WTC11 (cell line): ENCODE results near the gene ATF3. TPM values are rescaled to one million over a fixed set of nuclear protein-coding genes. Genes with fewer than 3 reads are reported as not detected.

Experiments used
- ATAC-seq: fragments of 200-7000 bp; cut with Tn5 transposase; 2 replicates; pipeline ENCODE4 v1.10.0; 2021; ENCODE audit warnings: mild to moderate bottlenecking, moderate library complexity
- CTCF ChIA-PET: fragments of 300-600 bp; sonication (Branson Sonifier 250); formaldehyde crosslinking; loops from one replicate; lab custom pipeline; 2021; ENCODE audit warnings: antibody characterized with exemption; lab: Charles Lee
- POLR2A ChIA-PET: fragments of 350-600 bp; sonication (Branson Sonifier 250); formaldehyde crosslinking; loops from one replicate; lab custom pipeline; 2021; ENCODE audit warnings: antibody characterized with exemption; lab: Charles Lee
- DNase-seq: peaks from one replicate; pipeline ENCODE4 v3.0.0; 2021; ENCODE audit warnings: low spot score
- H3K27ac Mint-ChIP-seq: 2 replicates; pipeline ENCODE4 v1.8.0; 2021; ENCODE audit warnings: mixed read lengths
- H3K27me3 Mint-ChIP-seq: 2 replicates; pipeline ENCODE4 v1.8.0; 2021; ENCODE audit warnings: low read depth, mild to moderate bottlenecking, moderate library complexity, mixed read lengths
- H3K36me3 Mint-ChIP-seq: 2 replicates; pipeline ENCODE4 v1.8.0; 2021; ENCODE audit warnings: mixed read lengths
- H3K4me1 Mint-ChIP-seq: 2 replicates; pipeline ENCODE4 v1.8.0; 2022; ENCODE audit warnings: mixed read lengths
- H3K4me3 Mint-ChIP-seq: 2 replicates; pipeline ENCODE4 v1.8.0; 2021; ENCODE audit warnings: mild to moderate bottlenecking, moderate library complexity, mixed read lengths
- H3K9me3 Mint-ChIP-seq: 2 replicates; pipeline ENCODE4 v1.8.0; 2021; ENCODE audit warnings: mixed read lengths
- CREB1 ChIP-seq: sonication (generic); formaldehyde crosslinking; IDR thresholded peaks from 2 replicates; pipeline ENCODE4 v1.8.0; 2023; ENCODE audit warnings: mild to moderate bottlenecking, missing genetic modification reagents
- FOXK1 ChIP-seq: sonication (generic); formaldehyde crosslinking; IDR thresholded peaks from 2 replicates; pipeline ENCODE4 v1.8.0; 2022; ENCODE audit warnings: mild to moderate bottlenecking, moderate library complexity, missing genetic modification reagents
- FOXP1 ChIP-seq: sonication (generic); formaldehyde crosslinking; IDR thresholded peaks from 2 replicates; pipeline ENCODE4 v1.8.0; 2022; ENCODE audit warnings: missing genetic modification reagents, mild to moderate bottlenecking, moderate library complexity, borderline replicate concordance
- GTF2I ChIP-seq: fragments of 250-450 bp; sonication (Bioruptor Pico); conservative IDR thresholded peaks from 2 replicates; pipeline ENCODE4 v1.4.0; 2021; ENCODE audit warnings: mild to moderate bottlenecking
- JAZF1 ChIP-seq: fragments of 250-450 bp; sonication (Bioruptor Pico); IDR thresholded peaks from 2 replicates; pipeline ENCODE4 v1.9.0; 2021; ENCODE audit warnings: moderate library complexity, mild to moderate bottlenecking, inconsistent platforms
- KAT7 ChIP-seq: sonication (generic); formaldehyde crosslinking; IDR thresholded peaks from 2 replicates; pipeline ENCODE4 v1.8.1; 2023; ENCODE audit warnings: missing genetic modification reagents, mild to moderate bottlenecking, borderline replicate concordance
- MXD4 ChIP-seq: fragments of 250-450 bp; sonication (Bioruptor Pico); IDR thresholded peaks from 2 replicates; pipeline ENCODE4 v1.8.0; 2021; ENCODE audit warnings: mild to moderate bottlenecking, moderate library complexity, borderline replicate concordance
- NFYB ChIP-seq: sonication (generic); formaldehyde crosslinking; conservative IDR thresholded peaks from 2 replicates; pipeline ENCODE4 v1.8.0; 2022; ENCODE audit warnings: low read depth, missing genetic modification reagents
- OVOL2 ChIP-seq: fragments of 250-450 bp; sonication (Bioruptor Pico); IDR thresholded peaks from 2 replicates; pipeline ENCODE4 v1.9.0; 2021; ENCODE audit warnings: mild to moderate bottlenecking, borderline replicate concordance
- RORB ChIP-seq: fragments of 250-450 bp; sonication (Bioruptor Pico); IDR thresholded peaks from 2 replicates; pipeline ENCODE4 v1.9.0; 2021; ENCODE audit warnings: mild to moderate bottlenecking
- SMAD3 ChIP-seq: sonication (generic); formaldehyde crosslinking; IDR thresholded peaks from 2 replicates; pipeline ENCODE4 v1.8.0; 2022; ENCODE audit warnings: missing genetic modification reagents, mild to moderate bottlenecking, borderline replicate concordance
- TEAD4 ChIP-seq: sonication (generic); formaldehyde crosslinking; IDR thresholded peaks from 2 replicates; pipeline ENCODE4 v1.8.0; 2022; ENCODE audit warnings: mild to moderate bottlenecking, missing genetic modification reagents
- ZNF138 ChIP-seq: sonication (generic); formaldehyde crosslinking; conservative IDR thresholded peaks from 2 replicates; pipeline ENCODE4 v1.8.1; 2022; ENCODE audit warnings: mild to moderate bottlenecking, moderate library complexity, missing genetic modification reagents
- ZNF396 ChIP-seq: fragments of 250-450 bp; sonication (Bioruptor Pico); IDR thresholded peaks from 2 replicates; pipeline ENCODE4 v1.8.0; 2021; ENCODE audit warnings: mild to moderate bottlenecking, moderate library complexity, borderline replicate concordance
- total RNA-seq: library from RNA; stranded (reverse); gene quantifications from 3 replicates; pipeline ENCODE4 v1.2.3, GENCODE V29; 2021
- TF ChIP-seq, protein P1 (sequence below): sonication (generic); formaldehyde crosslinking; IDR thresholded peaks from 2 replicates; pipeline ENCODE4 v1.8.0; 2022; ENCODE audit warnings: mild to moderate bottlenecking, missing genetic modification reagents
- TF ChIP-seq, protein P2 (sequence below): fragments of 250-450 bp; sonication (Bioruptor Pico); IDR thresholded peaks from 2 replicates; pipeline ENCODE4 v2.1.2; 2022; ENCODE audit warnings: mild to moderate bottlenecking, moderate library complexity
- TF ChIP-seq, protein P3 (sequence below): sonication (generic); formaldehyde crosslinking; IDR thresholded peaks from 2 replicates; pipeline ENCODE4 v1.8.1; 2023; ENCODE audit warnings: mild to moderate bottlenecking, missing genetic modification reagents, borderline replicate concordance

Gene ATF3
- total RNA-seq, 1 experiment from 2014 or later = 19.4 TPM

DNA sequence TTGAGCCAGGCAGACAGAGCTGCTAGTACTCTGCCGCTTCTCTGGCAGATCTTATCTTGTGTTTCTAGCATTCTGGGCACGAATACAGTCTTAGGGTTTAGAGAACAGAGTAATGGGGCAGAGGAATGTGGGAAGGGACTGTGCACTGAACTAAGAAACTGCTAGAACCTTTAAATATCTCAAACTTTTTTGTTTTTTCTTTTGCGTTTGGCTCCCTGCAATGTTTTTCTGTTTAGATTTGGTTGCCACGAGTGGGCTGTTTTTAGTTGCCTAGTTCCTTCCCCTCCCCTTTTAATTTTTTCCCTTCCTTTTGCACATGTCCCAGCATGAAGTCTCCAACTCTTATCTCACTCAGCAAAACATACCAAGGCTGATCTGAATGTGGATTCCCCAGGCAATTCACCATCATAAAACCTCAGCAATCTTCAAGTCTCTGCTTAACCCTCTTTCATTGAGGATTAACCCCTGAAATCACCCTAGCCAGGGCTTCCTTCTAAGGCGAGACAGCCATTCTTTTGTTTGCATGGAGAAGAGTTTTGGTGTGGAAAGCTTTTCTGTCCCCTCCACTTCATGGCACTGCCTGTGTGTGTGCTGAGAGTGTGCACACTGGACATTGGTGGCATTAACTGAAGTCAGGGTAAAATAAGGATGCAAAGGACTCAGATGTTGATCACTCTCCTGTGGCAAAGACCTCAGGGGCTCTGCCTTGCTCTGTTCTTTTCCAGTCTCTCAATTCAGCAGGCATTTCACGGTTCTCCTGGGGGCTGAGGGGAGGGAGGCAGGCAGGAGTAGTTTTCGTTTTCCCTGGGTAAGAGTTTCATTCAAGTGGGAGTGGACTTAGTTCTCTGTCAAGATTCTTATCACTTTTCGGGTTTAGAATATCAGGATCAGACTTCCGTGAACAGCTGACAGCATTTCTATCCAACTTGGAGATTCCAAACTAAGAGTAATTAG lies 2.8 kb upstream of the ATF3 start:
- Mint-ChIP-seq H3K4me3 (peak overlapping the region; percentile 89), H3K27me3 (peaks cover 74% of the 10 kb centered on the region), H3K36me3 (no peaks in the 10 kb centered on the region), H3K27ac (no peak overlapping the region; the same call in 1 of the 2 replicates), H3K4me1 (peaks cover 35% of the 10 kb centered on the region), H3K9me3 (no peaks in the 10 kb centered on the region)
- DNase-seq (no peak), ATAC-seq (no peak)
- CTCF ChIA-PET = no interaction called here
- POLR2A ChIA-PET = interaction anchor here (0.5 kb wide), 1 partner anchor 27 kb away, joined by 3 read pairs; no protein-coding TSS in a partner anchor
- no peak for TF ChIP-seq CREB1 (CRISPR knock-in tag)
- TF ChIP-seq FOXK1 (CRISPR knock-in tag) = no peak
- no peak for TF ChIP-seq OVOL2 (CRISPR knock-in tag)
- no peak for TF ChIP-seq GTF2I (CRISPR knock-in tag)
- no peak for TF ChIP-seq JAZF1 (CRISPR knock-in tag)
- no peak for TF ChIP-seq TEAD4 (CRISPR knock-in tag)
- no peak for TF ChIP-seq ZNF138 (CRISPR knock-in tag)
- TF ChIP-seq, protein P1, sequence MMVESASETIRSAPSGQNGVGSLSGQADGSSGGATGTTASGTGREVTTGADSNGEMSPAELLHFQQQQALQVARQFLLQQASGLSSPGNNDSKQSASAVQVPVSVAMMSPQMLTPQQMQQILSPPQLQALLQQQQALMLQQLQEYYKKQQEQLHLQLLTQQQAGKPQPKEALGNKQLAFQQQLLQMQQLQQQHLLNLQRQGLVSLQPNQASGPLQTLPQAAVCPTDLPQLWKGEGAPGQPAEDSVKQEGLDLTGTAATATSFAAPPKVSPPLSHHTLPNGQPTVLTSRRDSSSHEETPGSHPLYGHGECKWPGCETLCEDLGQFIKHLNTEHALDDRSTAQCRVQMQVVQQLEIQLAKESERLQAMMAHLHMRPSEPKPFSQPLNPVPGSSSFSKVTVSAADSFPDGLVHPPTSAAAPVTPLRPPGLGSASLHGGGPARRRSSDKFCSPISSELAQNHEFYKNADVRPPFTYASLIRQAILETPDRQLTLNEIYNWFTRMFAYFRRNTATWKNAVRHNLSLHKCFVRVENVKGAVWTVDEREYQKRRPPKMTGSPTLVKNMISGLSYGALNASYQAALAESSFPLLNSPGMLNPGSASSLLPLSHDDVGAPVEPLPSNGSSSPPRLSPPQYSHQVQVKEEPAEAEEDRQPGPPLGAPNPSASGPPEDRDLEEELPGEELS (CRISPR knock-in tag) = no peak
- no peak for TF ChIP-seq MXD4 (CRISPR knock-in tag)
- TF ChIP-seq FOXP1 (CRISPR knock-in tag) = no peak
- no peak for TF ChIP-seq KAT7 (CRISPR knock-in tag)
- no peak for TF ChIP-seq SMAD3 (CRISPR knock-in tag)
- TF ChIP-seq RORB = no peak
- no peak for TF ChIP-seq ZNF396 (CRISPR knock-in tag)
- TF ChIP-seq, protein P2, sequence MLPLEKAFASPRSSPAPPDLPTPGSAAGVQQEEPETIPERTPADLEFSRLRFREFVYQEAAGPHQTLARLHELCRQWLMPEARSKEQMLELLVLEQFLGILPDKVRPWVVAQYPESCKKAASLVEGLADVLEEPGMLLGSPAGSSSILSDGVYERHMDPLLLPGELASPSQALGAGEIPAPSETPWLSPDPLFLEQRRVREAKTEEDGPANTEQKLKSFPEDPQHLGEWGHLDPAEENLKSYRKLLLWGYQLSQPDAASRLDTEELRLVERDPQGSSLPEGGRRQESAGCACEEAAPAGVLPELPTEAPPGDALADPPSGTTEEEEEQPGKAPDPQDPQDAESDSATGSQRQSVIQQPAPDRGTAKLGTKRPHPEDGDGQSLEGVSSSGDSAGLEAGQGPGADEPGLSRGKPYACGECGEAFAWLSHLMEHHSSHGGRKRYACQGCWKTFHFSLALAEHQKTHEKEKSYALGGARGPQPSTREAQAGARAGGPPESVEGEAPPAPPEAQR = no peak
- TF ChIP-seq NFYB = no peak
- TF ChIP-seq, protein P3, sequence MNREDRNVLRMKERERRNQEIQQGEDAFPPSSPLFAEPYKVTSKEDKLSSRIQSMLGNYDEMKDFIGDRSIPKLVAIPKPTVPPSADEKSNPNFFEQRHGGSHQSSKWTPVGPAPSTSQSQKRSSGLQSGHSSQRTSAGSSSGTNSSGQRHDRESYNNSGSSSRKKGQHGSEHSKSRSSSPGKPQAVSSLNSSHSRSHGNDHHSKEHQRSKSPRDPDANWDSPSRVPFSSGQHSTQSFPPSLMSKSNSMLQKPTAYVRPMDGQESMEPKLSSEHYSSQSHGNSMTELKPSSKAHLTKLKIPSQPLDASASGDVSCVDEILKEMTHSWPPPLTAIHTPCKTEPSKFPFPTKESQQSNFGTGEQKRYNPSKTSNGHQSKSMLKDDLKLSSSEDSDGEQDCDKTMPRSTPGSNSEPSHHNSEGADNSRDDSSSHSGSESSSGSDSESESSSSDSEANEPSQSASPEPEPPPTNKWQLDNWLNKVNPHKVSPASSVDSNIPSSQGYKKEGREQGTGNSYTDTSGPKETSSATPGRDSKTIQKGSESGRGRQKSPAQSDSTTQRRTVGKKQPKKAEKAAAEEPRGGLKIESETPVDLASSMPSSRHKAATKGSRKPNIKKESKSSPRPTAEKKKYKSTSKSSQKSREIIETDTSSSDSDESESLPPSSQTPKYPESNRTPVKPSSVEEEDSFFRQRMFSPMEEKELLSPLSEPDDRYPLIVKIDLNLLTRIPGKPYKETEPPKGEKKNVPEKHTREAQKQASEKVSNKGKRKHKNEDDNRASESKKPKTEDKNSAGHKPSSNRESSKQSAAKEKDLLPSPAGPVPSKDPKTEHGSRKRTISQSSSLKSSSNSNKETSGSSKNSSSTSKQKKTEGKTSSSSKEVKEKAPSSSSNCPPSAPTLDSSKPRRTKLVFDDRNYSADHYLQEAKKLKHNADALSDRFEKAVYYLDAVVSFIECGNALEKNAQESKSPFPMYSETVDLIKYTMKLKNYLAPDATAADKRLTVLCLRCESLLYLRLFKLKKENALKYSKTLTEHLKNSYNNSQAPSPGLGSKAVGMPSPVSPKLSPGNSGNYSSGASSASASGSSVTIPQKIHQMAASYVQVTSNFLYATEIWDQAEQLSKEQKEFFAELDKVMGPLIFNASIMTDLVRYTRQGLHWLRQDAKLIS (CRISPR knock-in tag) = no peak
